GM18909 (cell line): ENCODE results near the gene WNT4.

Experiments used
- ATAC-seq: cut with Tn5 transposase; IDR thresholded peaks from one replicate; pipeline ENCODE4 v1.9.1; 2021; ENCODE audit warnings: mild to moderate bottlenecking; ENCODE audit not compliant: unreplicated experiment, poor library complexity

Gene WNT4

DNA sequence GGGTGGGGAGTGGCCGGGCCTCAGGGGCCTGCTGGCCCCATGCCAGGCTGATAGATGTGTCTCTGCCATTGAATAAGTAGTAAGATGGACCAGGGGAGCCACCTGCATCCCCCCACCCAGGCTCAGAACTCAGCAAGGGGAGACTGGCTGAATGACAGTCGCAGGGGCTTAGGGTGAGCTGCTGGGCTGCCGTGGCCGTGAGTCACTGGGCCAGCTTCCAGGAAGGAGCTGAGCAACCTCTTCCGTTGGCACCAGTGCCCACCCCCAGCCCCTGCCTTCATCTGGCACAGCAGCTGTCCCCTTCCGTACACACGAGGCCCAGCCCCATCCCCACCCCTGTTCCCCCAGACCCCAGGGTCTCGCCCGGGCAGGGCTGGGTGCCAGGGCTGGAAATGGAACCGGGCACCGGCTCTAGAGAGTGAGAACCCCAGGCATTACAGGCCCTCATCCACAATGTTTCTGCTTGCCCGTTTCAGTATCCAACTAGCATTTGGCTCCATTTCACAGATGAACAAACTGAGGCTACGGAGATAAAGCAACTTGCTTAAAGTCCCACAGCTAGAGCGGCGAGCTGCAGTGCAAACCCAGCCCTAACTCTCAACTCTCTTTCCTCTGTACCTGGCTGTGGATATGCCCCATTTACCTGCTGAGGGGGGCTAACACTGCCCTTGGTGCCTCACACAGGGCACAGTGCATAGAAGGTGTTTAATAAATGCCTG is 10.2 kb downstream of the WNT4 start:
- ATAC-seq, result no peak

DNA sequence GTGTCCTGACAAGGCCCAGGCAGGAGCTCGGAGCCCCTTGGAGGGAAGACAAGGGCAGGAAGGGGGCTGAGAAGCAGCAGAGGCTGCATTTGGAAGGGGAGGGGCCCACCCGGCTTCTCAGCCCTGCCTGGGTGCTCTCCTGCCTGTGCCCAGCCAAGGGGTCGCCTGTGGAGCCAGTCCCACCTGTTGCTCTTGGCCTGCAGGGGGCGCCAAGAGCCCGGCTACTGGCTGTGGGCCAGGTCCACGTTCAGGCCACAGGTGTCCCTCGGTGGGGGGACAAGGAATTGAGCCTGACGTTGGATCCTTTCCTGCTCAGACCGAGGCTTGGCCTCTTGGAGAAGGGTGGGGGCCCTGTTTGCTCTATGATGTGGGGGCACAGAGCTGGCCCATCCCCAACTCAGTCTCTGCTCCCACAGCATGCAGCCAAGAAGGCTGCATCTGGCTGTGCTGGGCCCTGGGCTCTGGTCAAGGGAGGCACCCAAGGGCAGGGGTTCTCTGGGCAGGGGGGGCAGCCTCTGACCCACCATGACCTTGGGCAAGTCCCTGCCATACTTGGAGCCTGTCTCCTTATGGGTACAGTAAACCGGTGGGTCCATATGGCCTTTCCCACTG is 10.9 kb downstream of the WNT4 start:
- no peak for ATAC-seq

DNA sequence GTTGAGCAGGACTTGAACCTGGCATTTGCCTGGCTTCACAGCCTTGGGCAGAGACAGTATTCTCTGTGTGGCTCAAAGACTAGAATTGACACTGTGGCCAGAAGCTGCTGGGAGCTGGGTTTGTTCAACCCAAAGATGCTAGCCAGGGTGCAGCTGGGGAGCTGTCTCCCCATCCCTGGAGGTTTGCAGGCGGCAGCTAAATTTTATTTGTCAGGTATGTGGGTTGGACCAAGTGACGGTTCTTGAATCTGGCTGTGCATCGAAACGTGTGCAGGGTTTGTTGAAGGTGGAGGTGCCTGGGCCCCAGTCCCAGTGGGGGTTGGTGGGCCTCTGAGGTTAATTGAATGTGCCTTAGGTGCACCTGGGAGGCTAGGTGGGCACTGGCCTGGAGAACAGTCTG is 11.8 kb downstream of the WNT4 start:
- ATAC-seq, result no peak

DNA sequence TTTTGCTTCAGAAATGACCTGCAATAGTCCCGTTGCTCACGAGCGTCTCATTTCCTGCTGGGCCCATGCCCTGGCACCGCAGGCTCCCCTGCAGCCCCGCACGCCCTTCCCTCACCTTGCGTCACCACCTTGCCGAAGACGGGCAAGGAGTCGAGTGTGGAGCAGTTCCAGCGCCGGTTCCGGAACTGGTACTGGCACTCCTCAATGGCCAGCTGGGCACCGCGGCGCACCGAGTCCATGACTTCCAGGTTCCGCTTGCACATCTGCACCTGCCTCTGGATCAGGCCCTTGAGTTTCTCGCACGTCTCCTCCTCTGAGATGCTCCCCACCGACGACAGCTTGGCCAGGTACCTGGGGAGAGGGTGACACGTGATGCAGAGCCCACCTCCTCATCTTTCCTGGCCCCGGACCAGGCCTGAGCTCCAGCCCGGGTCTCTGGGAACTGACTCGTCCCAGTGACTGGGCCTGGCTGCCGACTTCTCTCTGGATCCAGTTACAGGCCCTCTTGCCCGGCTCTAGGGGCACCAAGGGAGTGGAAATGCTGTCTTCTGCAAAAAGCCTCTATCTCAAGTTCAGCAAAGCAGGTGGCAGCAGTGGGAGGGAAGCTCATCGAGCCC is 13.3 kb downstream of the WNT4 start:
- ATAC-seq, result no peak

DNA sequence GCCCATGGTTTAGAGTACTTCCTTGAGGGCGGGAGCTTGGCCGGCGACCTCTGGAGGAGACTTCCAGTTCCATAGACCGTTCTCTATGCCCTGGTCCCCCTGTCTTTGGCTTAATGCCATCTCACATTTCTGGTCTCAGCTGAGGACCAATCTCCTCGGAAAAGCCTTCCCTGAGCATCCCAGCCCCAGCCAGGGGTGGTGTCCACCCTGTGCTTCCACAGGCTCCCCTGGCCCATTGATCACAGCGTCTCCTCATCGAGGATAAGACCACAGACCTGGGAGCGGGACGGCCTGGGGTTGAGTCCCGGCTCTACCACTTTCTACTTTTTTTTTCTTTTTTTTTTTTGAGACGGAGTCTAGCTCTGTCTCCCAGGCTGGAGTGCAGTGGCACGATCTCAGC is 14.5 kb downstream of the WNT4 start:
- ATAC-seq, result no peak

DNA sequence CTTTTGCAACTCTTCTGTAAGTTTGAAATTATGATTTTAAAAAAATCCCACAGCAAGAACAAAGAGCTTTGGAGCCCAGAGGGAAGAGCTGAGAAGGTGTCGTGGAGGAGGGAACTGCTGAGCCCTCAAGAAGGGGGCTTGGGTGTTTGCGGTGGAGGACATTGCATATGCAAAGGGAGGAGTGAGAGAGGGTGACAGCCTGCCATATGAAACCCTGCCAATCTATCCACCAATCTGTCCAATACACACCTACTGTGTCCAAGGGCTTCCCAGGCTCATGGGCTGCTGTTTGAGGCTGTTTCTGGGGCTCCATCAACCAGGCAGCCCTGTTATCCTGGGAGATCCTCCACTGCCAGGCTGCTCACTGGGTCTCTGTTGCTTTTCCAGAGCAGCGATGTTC is 15.2 kb downstream of the WNT4 start:
- no peak for ATAC-seq

DNA sequence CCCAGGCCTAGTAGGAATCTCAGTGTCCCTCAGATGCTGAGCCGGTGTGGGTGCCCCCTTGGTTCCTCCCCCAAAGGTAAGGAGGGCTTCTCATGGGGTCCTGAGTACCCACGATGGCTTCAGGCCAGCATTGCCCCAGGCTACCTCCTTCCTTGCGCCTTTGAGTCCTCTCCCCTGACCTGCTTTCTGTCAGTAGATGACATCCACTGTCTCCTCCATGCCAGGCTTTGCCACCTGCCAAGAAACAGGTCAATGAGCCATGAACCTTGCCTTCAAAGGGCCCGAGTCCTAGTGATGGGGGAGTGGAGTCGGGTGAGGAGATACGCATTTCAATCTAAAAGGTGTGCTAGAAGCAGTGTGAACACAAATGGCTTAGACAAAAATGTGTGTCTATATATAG is 15.6 kb downstream of the WNT4 start:
- ATAC-seq, result no peak

DNA sequence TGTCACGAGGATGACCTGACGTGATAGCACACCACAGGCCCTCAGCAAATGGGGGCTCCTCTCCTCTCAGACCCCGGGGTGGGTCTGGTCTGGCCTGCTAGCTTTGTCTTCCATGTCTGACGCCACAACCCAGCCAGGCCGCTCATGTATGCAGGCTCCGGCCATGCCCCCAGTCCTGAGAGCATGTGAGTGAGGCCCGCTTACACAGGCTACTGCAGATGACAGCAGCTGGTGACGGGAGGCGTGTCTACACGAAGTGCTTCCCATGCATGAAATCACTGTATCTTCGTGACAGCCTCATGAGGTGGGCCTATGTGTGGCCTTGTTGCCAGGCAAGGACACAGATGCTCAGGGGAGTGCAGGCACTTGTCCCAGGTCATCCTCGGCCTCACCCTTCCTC is 16.4 kb downstream of the WNT4 start:
- ATAC-seq, result no peak

DNA sequence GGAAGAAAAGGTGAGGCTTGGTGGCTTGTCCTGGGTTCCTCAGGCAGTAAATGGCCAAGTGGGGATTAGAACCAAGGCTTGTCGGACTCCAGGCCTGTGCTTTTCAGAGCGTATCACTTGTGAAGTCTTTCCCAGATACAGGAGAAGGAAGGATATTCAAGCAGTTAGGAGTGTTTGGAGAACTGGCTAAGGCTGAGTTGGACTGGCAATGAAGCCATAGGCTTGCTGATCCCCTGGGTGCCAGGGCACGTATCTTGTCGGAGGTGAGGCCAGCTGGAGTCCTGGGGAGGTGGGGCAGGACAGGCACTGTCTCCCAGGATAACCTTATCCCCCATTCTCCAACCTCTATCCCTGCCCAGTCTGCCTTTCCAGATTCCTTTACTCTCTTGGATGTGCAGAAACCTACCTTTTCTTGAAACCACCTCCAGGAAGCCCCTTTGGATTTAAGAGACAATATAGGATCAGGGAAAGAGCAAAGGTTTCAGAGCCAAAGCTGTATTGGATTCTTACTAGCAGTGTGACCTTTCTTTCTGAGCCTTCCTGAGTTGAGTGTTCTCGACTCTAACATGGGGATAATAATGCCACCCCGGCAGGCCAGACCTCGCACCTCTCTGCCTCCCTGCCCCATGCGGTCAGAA is 18.2 kb downstream of the WNT4 start:
- ATAC-seq, result no peak

DNA sequence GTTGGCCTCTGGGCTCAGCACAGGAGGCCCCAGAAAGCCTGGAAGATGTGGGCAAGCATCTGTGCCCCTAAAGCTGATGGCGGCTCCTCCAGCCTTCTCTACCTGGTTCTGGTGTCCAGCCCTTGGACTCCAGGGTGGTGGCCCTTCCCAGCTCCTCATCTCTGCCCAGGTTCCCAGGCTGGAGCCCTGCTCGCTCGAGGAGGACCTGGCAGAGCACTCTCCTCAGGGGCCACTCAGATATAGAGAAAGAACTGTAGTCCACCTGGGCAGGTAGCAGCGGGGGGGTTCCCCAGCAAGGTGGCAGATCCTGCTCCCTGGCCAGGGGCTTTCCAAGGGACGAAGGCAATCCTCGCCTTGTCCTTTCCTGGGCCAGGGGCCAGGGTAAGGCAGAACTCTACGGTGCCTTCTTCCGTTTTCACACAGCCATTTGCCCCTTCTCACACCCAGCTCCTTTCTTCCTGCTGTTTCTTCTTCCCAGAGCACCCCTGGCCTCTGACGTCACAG is 18.9 kb downstream of the WNT4 start:
- ATAC-seq, result no peak

DNA sequence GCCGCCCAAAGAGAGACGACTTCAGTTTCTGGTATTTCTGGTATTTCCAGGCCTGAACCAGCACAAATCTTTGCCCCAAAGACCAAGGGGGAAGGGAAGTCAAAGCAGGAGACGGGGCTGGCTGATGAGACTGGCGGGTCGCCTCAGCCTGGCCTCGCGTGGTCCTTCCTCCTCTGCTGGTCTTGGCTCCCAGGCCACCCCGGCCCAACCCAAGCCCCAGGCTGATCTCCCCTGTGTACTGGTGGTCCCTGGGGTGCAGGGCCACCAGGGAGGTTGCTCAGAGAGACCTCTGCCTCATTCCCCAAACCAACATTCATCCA is 19.9 kb downstream of the WNT4 start:
- no peak for ATAC-seq

DNA sequence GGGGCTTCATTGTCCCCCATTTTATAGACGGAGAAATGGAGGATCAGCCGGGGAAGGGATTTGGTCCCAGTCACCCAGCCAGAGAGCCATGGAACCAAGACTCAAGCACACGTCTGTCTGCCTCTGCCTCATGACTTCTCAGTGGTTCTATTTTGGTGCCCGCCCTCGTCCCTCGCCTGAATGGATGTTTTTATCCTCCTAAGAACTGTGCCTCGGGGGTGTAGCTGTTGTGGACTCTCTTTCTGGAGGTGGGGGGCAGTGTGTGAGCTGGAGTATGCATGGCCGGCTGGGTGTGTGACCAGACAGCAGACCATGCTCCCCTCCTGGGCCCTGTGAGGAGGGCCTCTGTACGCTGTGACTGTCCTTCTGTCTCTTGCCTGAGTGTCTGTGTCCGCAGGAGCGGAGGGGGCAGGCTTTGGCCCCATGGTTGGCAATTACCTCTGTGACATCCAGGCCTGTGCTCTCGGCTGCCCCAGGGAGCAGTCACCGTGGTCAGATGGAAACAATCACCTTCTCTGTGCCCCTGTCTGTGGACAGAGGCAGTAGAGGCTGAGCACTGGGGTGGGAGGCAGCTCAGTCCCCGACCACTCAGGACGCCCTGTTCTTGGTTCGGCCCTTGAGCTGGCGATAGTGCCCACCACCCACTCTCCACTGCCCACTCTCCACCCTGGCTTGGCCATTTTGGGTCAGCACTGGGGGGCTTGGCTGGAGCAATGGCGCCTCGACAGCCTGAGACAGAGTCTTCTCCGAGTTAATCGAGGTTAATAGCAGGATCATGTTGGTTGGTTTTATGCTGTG is 20.4 kb downstream of the WNT4 start:
- no peak for ATAC-seq

DNA sequence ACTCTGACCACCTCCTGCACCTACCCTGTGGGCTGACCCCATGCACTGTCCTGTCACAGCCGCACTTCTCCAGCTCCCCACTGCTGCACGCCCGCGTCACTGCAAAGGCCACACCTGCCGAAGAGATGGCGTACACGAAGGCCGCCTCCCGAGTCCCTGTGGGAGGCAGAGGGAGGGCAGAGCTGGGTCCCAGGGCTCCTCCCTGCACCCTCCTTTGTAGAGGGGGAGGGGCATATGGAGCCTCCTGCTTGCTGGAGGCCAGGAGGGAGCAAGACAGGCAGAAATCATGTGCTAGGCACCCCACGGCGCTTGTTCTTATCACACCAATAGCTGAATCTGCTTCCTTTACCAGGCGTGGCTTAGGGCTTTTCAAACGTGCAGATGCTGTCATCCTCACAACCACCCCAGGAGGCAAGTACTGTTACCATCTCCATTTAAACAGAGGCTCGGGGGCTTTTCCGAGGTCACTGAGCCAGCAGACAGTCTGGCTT is 21.4 kb downstream of the WNT4 start:
- ATAC-seq, result no peak

DNA sequence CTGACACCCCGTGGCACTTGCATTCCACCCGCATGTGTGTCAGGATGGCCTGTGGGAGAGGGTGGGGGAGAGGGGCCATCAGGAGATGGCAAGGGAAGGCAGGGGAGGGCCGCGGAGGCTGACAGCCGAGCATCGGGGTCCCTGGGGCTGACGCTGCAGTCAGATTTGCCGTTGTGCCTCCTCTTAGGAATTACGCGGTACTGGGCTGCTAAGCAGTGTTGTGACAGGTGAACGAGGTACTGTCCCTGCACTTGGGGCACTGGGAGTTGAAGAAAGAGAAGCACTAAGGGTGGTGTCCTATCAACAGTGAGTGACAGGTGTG is 22.5 kb downstream of the WNT4 start:
- ATAC-seq, result no peak

DNA sequence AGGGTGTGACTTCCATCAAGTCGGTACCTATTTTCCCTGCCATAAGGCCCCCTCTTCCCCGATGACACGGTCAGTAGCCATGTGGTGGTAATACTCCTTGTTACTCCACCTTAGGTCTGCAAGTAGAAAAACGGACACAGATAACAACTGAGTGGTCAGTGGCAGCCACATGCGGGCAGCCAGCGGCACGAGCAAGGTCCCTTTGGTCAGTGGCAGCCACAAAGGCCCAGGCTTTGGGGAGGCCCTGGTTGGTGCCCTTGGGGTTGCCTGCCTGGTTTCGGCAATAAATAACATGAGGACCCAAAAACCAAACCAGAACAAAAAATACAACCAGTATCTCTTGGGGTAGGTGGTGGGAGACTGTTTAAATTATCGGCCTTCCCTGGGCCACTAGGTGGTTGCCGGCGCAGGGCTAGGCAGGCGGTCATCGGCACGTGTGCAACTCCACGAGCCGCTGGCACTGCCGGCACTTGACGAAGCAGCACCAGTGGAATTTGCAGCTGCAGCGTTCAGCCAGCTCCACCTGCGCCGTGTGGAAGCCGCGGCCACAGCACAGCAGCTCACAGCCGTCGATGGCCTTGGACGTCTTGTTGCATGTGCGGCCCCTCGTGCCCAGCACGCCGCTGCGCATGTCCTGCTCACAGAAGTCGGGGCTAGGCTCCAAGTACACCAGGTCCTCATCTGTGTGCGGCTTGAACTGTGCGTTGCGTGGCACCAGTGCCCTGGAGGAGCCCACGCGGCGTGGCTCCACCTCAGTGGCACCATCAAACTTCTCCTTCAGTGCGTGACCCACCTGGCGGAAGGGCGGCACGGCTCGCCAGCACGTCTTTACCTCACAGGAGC is 23.1 kb downstream of the WNT4 start:
- ATAC-seq, result no peak

DNA sequence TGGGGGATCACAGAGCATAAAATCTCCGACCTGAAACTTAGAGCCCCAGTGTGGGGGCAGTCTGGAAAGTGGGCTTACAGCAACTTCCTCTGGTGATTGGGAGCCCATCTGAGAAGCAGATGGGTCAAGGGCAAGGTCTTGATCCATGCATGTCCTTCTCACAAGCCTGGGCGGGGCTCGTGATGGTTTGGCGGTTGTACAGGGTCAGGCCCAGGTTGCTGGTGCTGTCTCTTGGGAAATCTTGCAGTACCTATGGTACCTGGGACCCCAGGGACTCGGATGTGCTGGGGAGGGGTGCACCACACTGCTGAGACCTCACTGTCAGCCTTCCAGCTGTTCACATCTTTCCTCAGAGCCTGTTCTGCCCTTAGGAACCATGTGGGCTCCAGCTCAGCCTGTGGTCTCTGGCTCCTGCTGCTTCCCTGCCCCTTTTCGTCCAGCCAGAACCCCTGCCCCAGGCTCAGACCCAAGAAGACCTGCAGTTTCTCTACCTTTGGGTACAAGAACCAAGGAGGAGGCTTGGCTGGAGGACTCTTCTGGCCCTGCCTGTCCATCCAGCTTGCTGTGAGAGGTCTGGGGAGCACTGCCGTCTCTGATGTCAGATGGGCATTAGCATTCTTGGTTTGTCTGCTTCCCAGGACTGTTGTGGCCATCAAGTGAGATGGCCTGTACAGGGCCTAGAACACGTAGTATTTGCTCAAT is 24.5 kb downstream of the WNT4 start:
- ATAC-seq, result no peak

DNA sequence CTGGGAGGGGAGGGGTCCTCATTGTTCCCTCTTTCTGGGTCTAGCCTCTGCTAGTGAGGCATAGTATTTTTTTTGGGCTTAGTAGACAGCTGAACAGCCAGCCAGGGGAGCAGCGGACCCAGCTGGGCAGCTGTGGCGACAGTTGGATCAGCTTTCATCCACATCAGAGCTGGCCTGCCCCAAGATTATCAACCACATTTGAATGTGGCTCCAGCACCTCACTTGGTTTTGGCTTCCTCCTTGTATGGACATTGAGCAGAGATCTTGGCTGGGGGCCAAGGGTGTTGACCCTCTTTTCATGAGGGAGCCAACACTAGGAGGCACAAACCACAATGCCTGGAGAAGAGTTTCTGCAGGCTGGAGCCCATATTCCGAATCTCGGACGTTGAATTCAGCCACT is 25.0 kb downstream of the WNT4 start:
- no peak for ATAC-seq

DNA sequence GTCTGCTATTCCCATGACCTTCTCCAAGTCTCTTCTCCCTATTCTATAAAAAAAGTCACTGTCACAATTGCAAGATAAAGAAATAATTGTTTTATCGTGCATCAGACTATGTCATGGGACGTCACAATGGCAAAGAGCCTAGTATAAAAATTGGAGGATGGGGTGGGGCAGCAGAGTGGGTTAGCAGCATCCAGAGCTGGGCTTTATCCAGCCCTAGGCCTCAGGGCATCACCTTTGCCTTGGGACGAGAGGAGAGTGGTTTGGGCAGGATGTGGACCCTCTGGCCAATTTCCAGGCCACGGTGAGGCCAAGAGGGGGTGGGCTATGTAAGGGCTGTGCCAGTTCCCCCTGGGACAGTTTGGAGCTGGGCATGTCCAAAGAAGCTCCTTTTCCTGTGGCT is 25.7 kb downstream of the WNT4 start:
- no peak for ATAC-seq

DNA sequence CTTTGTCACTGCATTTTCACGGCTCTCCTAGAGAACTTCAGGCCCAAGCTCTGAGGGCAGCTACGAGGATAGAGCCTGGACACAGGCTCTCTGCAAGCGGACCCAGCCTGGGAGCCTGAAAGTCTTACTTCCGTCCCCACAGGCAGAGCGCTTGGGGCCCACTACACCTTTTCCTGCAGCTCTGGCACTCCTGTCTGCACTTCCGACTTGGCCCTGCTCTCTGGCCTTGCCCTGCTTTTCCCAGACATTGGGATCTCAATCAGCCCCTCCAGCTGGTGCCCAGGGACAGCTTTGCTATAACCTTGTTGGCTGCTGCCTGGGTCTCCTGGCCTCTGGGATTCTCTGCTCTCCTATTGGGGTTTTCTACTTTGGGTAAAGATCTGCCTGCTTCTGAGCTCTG is 27.6 kb downstream of the WNT4 start:
- no peak for ATAC-seq
